GM12878 (cell line): ENCODE measurements around the gene PTPRD.

Experiments
- CREB1 ChIP-seq: IDR thresholded peaks from 2 replicates; pipeline ENCODE4 v1.6.1; 2012; ENCODE audit warnings: low read depth, mild to moderate bottlenecking, inconsistent platforms
- RFX5 ChIP-seq: IDR thresholded peaks from 2 replicates; pipeline ENCODE4 v1.6.1; 2011; ENCODE audit warnings: low read depth, low read length, improper control_type of control experiment
- SIN3A ChIP-seq: IDR thresholded peaks from 2 replicates; pipeline ENCODE4 v1.6.1; 2012; ENCODE audit warnings: low read depth, low read length, improper control_type of control experiment

DNA sequence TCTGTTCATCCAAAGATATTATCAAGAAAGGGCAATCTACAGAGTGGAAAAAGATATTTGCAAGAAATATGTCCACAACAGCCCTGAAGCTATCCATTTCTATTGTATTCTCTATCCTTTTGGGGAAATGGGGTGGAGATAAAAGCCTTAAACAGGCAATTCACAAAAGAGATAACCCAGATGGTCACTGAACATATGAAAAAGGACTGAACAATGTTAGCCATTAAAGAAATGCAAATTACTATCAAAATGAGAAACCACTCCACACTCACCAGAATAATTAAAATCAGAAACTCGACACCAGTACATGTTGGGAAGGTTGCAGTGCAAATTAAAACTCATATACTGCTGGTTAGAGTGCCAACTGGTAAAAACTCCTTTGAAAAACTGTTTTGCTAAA, 1858.1 kb downstream of the PTPRD start:
- TF ChIP-seq CREB1 (no peak), SIN3A (no peak), RFX5 (no peak)
